ENCODE measurements around the gene ADIPOR2.

GRCh38 chr12:1706632-1706980 lies 15.7 kb downstream of the ADIPOR2 start:
- TF ChIP-seq ZNF274 (IDR thresholded peaks at IDR 0.05; ENCODE audit: low read depth, low read length) (no peak), YY1 (IDR thresholded peaks at IDR 0.05; ENCODE audit: insufficient read depth, insufficient read length) (no peak), SUZ12 (IDR thresholded peaks at IDR 0.05; ENCODE audit: extremely low read depth, insufficient read depth, insufficient read length) (no peak)
